ENCODE data around the gene PLXND1.

Gene PLXND1

GRCh38 chr3:129530821-129531220 lies 75.7 kb downstream of the PLXND1 start:
- Histone ChIP-seq H3K36me3 (ENCODE audit: control insufficient read depth in 2 of 2, insufficient read depth in 2 of 2, low read length in 2 of 2) (no peaks in the 10 kb centered on the region), H3K9ac (ENCODE audit: low read length in 2 of 2) (no peak overlapping the region), H3K4me3 (ENCODE audit: low read length in 2 of 2) (no peak overlapping the region), H3K27ac (ENCODE audit: low read length) (no peak overlapping the region), H3K4me1 (ENCODE audit: control insufficient read depth, insufficient read depth, low read length) (no peaks in the 10 kb centered on the region), H3K27me3 (ENCODE audit: control insufficient read depth in 1 of 2, insufficient read depth in 2 of 2, low read length in 2 of 2) (no peaks in the 10 kb centered on the region), H3K9me3 (ENCODE audit: control insufficient read depth in 2 of 2, low read length in 2 of 2) (no peaks in the 10 kb centered on the region)

GRCh38 chr3:129530251-129530791 lies 76.2 kb downstream of the PLXND1 start:
- Histone ChIP-seq H3K4me1 (ENCODE audit: control insufficient read depth, insufficient read depth, low read length) (no peaks in the 10 kb centered on the region), H3K9me3 (ENCODE audit: control insufficient read depth in 2 of 2, low read length in 2 of 2) (no peaks in the 10 kb centered on the region), H3K36me3 (ENCODE audit: control insufficient read depth in 2 of 2, insufficient read depth in 2 of 2, low read length in 2 of 2) (no peaks in the 10 kb centered on the region), H3K9ac (ENCODE audit: low read length in 2 of 2) (no peak overlapping the region), H3K27ac (ENCODE audit: low read length) (no peak overlapping the region), H3K27me3 (ENCODE audit: control insufficient read depth in 1 of 2, insufficient read depth in 2 of 2, low read length in 2 of 2) (no peaks in the 10 kb centered on the region), H3K4me3 (ENCODE audit: low read length in 2 of 2) (no peak overlapping the region)

DNA sequence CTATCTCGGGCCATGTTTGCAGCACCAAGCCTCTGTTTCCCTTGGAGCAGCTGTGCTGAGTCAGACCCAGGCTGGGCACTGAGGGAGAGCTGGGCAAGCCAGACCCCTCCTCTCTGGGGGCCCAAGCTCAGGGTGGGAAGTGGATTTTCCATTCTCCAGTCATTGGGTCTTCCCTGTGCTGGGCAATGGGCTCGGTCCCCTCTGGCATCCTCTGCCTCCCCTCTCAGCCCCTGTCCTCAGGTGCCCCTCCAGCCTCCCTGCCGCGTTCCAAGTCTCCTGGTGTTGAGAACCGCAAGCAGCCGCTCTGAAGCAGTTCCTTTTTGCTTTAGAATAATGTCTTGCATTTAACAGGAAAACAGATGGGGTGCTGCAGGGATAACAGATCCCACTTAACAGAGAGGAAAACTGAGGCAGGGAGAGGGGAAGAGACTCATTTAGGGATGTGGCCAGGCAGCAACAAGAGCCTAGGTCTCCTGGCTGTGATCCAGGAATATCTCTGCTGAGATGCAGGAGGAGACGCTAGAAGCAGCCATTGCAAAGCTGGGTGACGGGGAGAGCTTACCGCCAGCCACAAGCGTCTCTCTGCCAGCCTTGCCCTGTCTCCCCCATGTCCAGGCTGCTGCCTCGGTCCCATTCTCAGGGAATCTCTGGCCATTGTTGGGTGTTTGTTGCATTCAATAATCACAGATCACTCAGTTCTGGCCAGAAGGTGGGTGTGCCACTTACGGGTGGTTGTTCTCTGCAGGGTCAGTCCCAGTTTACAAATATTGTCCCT lies 76.9 kb downstream of the PLXND1 start:
- Histone ChIP-seq H3K4me1 (ENCODE audit: control insufficient read depth, insufficient read depth, low read length) (no peaks in the 10 kb centered on the region), H3K27ac (ENCODE audit: low read length) (no peak overlapping the region), H3K9me3 (ENCODE audit: control insufficient read depth in 2 of 2, low read length in 2 of 2) (no peaks in the 10 kb centered on the region), H3K27me3 (ENCODE audit: control insufficient read depth in 1 of 2, insufficient read depth in 2 of 2, low read length in 2 of 2) (no peaks in the 10 kb centered on the region), H3K36me3 (ENCODE audit: control insufficient read depth in 2 of 2, insufficient read depth in 2 of 2, low read length in 2 of 2) (no peaks in the 10 kb centered on the region), H3K4me3 (ENCODE audit: low read length in 2 of 2) (no peak overlapping the region), H3K9ac (ENCODE audit: low read length in 2 of 2) (no peak overlapping the region)

DNA sequence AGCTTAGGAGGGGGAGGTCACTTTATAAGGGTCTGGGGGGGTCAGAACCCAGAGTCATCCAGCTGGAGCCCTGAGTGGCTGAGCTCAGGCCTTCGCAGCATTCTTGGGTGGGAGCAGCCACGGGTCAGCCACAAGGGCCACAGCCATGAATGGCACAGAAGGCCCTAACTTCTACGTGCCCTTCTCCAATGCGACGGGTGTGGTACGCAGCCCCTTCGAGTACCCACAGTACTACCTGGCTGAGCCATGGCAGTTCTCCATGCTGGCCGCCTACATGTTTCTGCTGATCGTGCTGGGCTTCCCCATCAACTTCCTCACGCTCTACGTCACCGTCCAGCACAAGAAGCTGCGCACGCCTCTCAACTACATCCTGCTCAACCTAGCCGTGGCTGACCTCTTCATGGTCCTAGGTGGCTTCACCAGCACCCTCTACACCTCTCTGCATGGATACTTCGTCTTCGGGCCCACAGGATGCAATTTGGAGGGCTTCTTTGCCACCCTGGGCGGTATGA lies 77.8 kb downstream of the PLXND1 start, which contains the start of gene RHO:
Gene RHO, plus strand, starts transcription at position 51 of the 512 bp plus-strand sequence. Its CDS starts 95 bp downstream, at position 146.
- Histone ChIP-seq H3K4me3 (ENCODE audit: low read length in 2 of 2) (no peak within 1 kb of the TSS), H3K4me1 (ENCODE audit: control insufficient read depth, insufficient read depth, low read length) (no peaks in the 10 kb centered on the region), H3K27ac (ENCODE audit: low read length) (no peak within 1 kb of the TSS), H3K9me3 (ENCODE audit: control insufficient read depth in 2 of 2, low read length in 2 of 2) (no peaks in the 10 kb centered on the region), H3K36me3 (ENCODE audit: control insufficient read depth in 2 of 2, insufficient read depth in 2 of 2, low read length in 2 of 2) (no peaks in the 10 kb centered on the region), H3K27me3 (ENCODE audit: control insufficient read depth in 1 of 2, insufficient read depth in 2 of 2, low read length in 2 of 2) (no peaks in the 10 kb centered on the region), H3K9ac (ENCODE audit: low read length in 2 of 2) (no peak within 1 kb of the TSS)

GRCh38 chr3:129527262-129527661 lies 79.2 kb downstream of the PLXND1 start:
- H3K4me3 ChIP-seq (ENCODE audit: low read length in 2 of 2) = no peak overlapping the region
- H3K27ac ChIP-seq (ENCODE audit: low read length) = no peak overlapping the region
- no peak overlapping the region for H3K9ac ChIP-seq (ENCODE audit: low read length in 2 of 2)

DNA sequence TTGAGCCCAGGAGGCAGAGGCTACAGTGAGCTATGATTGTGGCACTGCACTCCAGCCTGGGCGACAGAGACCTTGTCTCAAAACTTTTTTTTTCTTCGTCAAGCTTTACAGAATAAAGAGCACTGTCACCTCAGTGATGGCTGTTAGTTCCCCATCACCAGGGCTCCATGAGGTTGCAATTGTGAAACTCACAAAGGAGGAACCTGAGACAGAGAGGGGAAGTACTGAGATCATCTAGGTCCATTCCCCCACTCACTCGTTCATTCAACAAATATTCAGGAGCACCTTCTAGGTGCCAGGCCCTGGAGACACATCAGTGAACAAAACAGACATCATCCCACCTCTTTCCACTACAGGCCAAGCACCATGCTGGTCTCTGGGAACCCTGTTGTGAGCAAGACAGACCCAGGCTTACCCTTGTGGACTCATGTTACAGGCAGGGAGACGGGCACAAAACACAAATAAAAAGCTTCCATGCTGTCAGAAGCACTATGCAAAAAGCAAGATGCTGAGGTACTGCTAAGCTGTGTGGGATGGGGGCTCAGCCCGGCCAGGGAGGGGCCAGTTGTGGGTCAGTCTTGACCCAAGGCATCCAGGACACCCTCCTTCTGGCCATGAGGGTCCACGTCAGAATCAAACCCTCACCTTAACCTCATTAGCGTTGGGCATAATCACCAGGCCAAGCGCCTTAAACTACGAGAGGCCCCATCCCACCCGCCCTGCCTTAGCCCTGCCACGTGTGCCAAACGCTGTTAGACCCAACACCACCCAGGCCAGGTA lies 80.2 kb downstream of the PLXND1 start:
- no peaks in the 10 kb centered on the region for H3K36me3 ChIP-seq (ENCODE audit: control insufficient read depth in 2 of 2, insufficient read depth in 2 of 2, low read length in 2 of 2)
- H3K4me3 ChIP-seq (ENCODE audit: low read length in 2 of 2) = no peak overlapping the region
- no peaks in the 10 kb centered on the region for H3K4me1 ChIP-seq (ENCODE audit: control insufficient read depth, insufficient read depth, low read length)
- no peak overlapping the region for H3K27ac ChIP-seq (ENCODE audit: low read length)
- no peaks in the 10 kb centered on the region for H3K27me3 ChIP-seq (ENCODE audit: control insufficient read depth in 1 of 2, insufficient read depth in 2 of 2, low read length in 2 of 2)
- no peaks in the 10 kb centered on the region for H3K9me3 ChIP-seq (ENCODE audit: control insufficient read depth in 2 of 2, low read length in 2 of 2)
- no peak overlapping the region for H3K9ac ChIP-seq (ENCODE audit: low read length in 2 of 2)

More at GRCh38 chr3:129527262-129527661, 79.2 kb downstream of the PLXND1 start:
- Histone ChIP-seq H3K4me1 (ENCODE audit: control insufficient read depth, insufficient read depth, low read length) (no peaks in the 10 kb centered on the region), H3K9me3 (ENCODE audit: control insufficient read depth in 2 of 2, low read length in 2 of 2) (no peaks in the 10 kb centered on the region), H3K27me3 (ENCODE audit: control insufficient read depth in 1 of 2, insufficient read depth in 2 of 2, low read length in 2 of 2) (no peaks in the 10 kb centered on the region), H3K36me3 (ENCODE audit: control insufficient read depth in 2 of 2, insufficient read depth in 2 of 2, low read length in 2 of 2) (no peaks in the 10 kb centered on the region)

- H3K9ac ChIP-seq (ENCODE audit: low read length in 2 of 2) = no peak overlapping the region
- no peak overlapping the region for H3K27ac ChIP-seq (ENCODE audit: low read length)
- no peak overlapping the region for H3K4me3 ChIP-seq (ENCODE audit: low read length in 2 of 2)
- no peaks in the 10 kb centered on the region for H3K36me3 ChIP-seq (ENCODE audit: control insufficient read depth in 2 of 2, insufficient read depth in 2 of 2, low read length in 2 of 2)
- H3K9me3 ChIP-seq (ENCODE audit: control insufficient read depth in 2 of 2, low read length in 2 of 2) = no peaks in the 10 kb centered on the region
- no peaks in the 10 kb centered on the region for H3K4me1 ChIP-seq (ENCODE audit: control insufficient read depth, insufficient read depth, low read length)
- no peaks in the 10 kb centered on the region for H3K27me3 ChIP-seq (ENCODE audit: control insufficient read depth in 1 of 2, insufficient read depth in 2 of 2, low read length in 2 of 2)
These were observed 81.0 kb downstream of the PLXND1 start for GRCh38 chr3:129525341-129525968.

DNA sequence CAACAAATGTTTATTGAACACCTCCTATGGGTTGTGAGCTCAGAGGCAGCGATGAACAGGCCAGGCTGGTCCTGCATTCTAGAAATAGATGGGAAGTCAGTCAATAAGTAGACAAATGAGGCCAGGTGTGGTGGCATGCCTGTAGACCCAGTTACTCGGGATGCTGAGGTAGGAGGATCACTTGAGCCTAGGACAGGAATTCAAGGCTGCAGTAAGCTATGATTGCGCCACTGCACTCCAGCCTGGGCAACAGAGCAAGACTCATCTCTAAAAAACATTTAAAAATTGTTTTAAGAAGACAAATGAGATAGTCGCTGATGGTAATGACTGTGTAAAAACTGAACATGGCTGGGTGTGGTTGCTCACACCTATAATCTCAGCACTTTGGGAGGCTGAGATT lies 82.4 kb downstream of the PLXND1 start:
- no peaks in the 10 kb centered on the region for H3K4me1 ChIP-seq (ENCODE audit: control insufficient read depth, insufficient read depth, low read length)
- no peaks in the 10 kb centered on the region for H3K36me3 ChIP-seq (ENCODE audit: control insufficient read depth in 2 of 2, insufficient read depth in 2 of 2, low read length in 2 of 2)
- H3K9ac ChIP-seq (ENCODE audit: low read length in 2 of 2) = no peak overlapping the region
- no peaks in the 10 kb centered on the region for H3K9me3 ChIP-seq (ENCODE audit: control insufficient read depth in 2 of 2, low read length in 2 of 2)
- H3K4me3 ChIP-seq (ENCODE audit: low read length in 2 of 2) = no peak overlapping the region
- no peak overlapping the region for H3K27ac ChIP-seq (ENCODE audit: low read length)
- H3K27me3 ChIP-seq (ENCODE audit: control insufficient read depth in 1 of 2, insufficient read depth in 2 of 2, low read length in 2 of 2) = no peaks in the 10 kb centered on the region

GRCh38 chr3:129522953-129523352 lies 83.5 kb downstream of the PLXND1 start:
- Histone ChIP-seq H3K4me3 (ENCODE audit: low read length in 2 of 2) (no peak overlapping the region), H3K27ac (ENCODE audit: low read length) (no peak overlapping the region), H3K4me1 (ENCODE audit: control insufficient read depth, insufficient read depth, low read length) (no peaks in the 10 kb centered on the region), H3K9ac (ENCODE audit: low read length in 2 of 2) (no peak overlapping the region), H3K36me3 (ENCODE audit: control insufficient read depth in 2 of 2, insufficient read depth in 2 of 2, low read length in 2 of 2) (peaks cover 0 to 3% of the 10 kb centered on the region in 2 donors), H3K27me3 (ENCODE audit: control insufficient read depth in 1 of 2, insufficient read depth in 2 of 2, low read length in 2 of 2) (no peaks in the 10 kb centered on the region), H3K9me3 (ENCODE audit: control insufficient read depth in 2 of 2, low read length in 2 of 2) (no peaks in the 10 kb centered on the region)

GRCh38 chr3:129521611-129522010 lies 84.9 kb downstream of the PLXND1 start:
- no peaks in the 10 kb centered on the region for H3K9me3 ChIP-seq (ENCODE audit: control insufficient read depth in 2 of 2, low read length in 2 of 2)
- no peak overlapping the region for H3K9ac ChIP-seq (ENCODE audit: low read length in 2 of 2)
- peaks cover 0 to 9% of the 10 kb centered on the region in 2 donors for H3K36me3 ChIP-seq (ENCODE audit: control insufficient read depth in 2 of 2, insufficient read depth in 2 of 2, low read length in 2 of 2)
- H3K4me3 ChIP-seq (ENCODE audit: low read length in 2 of 2) = no peak overlapping the region
- H3K4me1 ChIP-seq (ENCODE audit: control insufficient read depth, insufficient read depth, low read length) = no peaks in the 10 kb centered on the region
- H3K27me3 ChIP-seq (ENCODE audit: control insufficient read depth in 1 of 2, insufficient read depth in 2 of 2, low read length in 2 of 2) = no peaks in the 10 kb centered on the region
- no peak overlapping the region for H3K27ac ChIP-seq (ENCODE audit: low read length)

Measured in stomach smooth muscle (tissue), 2 donors.